Activated naive CD8-positive, alpha-beta T cell treated with anti-CD3 and anti-CD28 coated beads, Interleukin-2, amount 10 ng/mL, durations not matched to agents 7 days and 5 days (primary cell): ENCODE results near the gene MT1M. TPM values are rescaled to one million over a fixed set of nuclear protein-coding genes. Genes with fewer than 3 reads are reported as not detected.

Source experiments
- ATAC-seq: fragments of 150-1000 bp; cut with Tn5 transposase; one replicate; pipeline ENCODE4 v1.10.0; 2021; ENCODE audit warnings: low read depth, moderate library complexity
- POLR2A ChIA-PET: fragments of 350-600 bp; sonication (Branson Sonifier 250); formaldehyde crosslinking; loops from one replicate; lab custom pipeline; 2021; ENCODE audit warnings: antibody characterized with exemption; lab: Charles Lee
- DNase-seq: peaks from one replicate; pipeline ENCODE4 v3.0.0; 2021
- H3K27ac Mint-ChIP-seq: one replicate; pipeline ENCODE4 v1.8.0; 2022; ENCODE audit warnings: mild to moderate bottlenecking, mixed read lengths
- H3K27me3 Mint-ChIP-seq: one replicate; pipeline ENCODE4 v1.8.0; 2022; ENCODE audit warnings: mild to moderate bottlenecking, moderate library complexity, mixed read lengths
- H3K36me3 Mint-ChIP-seq: one replicate; pipeline ENCODE4 v1.8.0; 2021; ENCODE audit warnings: mild to moderate bottlenecking, mixed read lengths
- H3K4me1 Mint-ChIP-seq: one replicate; pipeline ENCODE4 v1.8.0; 2021; ENCODE audit warnings: mixed read lengths
- H3K4me3 Mint-ChIP-seq: one replicate; pipeline ENCODE4 v1.8.0; 2022; ENCODE audit warnings: mild to moderate bottlenecking, moderate library complexity, mixed read lengths
- H3K9me3 Mint-ChIP-seq: one replicate; pipeline ENCODE4 v1.8.0; 2021; ENCODE audit warnings: mixed read lengths
- total RNA-seq, 2 experiments: library from RNA; stranded (reverse); gene quantifications; one replicate each; pipeline ENCODE4 v1.2.3, GENCODE V29; 2021

The MT1M gene
- total RNA-seq, 2 experiments from 2014 or later = not detected

- Mint-ChIP-seq H3K4me3 (peak overlapping the region; percentile 82), H3K27me3 (peaks cover 90% of the 10 kb centered on the region), H3K4me1 (peaks cover 32% of the 10 kb centered on the region), H3K36me3 (no peaks in the 10 kb centered on the region), H3K9me3 (no peaks in the 10 kb centered on the region), H3K27ac (no peak overlapping the region)
- DNase-seq (peak; percentile 52), ATAC-seq (peak; percentile 20)
- POLR2A ChIA-PET = interaction anchor here (0.6 to 1.0 kb wide), 2 partner anchors 10 to 100 kb away, joined by 3 read pairs; partner anchors contain the start of gene MT1E
Observed at GRCh38 chr16:56635441-56635967, 3.0 kb downstream of the MT1M start.

DNA sequence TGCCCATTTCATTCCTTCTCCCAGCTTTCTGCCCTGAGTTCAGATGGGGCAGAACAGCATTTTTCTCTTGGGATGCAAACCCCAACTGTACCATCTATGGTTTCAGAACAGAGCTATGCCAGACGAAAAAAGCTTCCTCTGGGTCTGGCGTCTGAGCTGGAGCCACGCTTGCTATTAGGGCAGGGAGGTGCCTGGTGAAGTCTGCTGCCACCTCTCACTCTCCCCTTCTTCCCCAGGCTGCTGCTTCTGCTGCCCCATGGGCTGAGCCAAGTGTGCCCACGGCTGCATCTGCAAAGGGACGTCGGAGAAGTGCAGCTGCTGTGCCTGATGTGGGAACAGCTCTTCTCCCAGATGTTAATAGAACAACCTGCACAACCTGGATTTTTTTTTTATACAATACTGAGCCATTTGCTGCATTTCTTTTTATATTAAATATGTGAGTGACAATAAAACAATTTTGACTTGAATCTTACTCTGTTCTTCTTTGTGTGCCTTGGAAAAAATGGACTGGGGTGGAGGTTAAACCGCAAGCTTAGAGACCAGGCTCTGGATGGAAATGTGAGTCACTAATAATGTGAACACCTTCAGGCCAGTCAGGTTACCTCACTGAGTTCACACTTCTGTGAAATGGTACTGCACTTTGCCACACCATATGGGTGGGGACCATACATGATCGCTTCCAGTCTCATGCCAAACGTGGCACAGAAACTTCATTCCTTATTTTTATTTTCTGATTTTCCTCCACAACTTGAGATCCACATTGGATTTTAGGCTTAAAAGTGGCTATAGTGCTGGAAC is 4.4 kb downstream of the MT1M start:
- Mint-ChIP-seq H3K4me3 (no peak overlapping the region), H3K9me3 (no peaks in the 10 kb centered on the region), H3K36me3 (no peaks in the 10 kb centered on the region), H3K4me1 (peaks cover 30% of the 10 kb centered on the region), H3K27ac (no peak overlapping the region), H3K27me3 (peaks cover 87% of the 10 kb centered on the region)
- POLR2A ChIA-PET = interaction anchor here (1.2 kb wide), 1 partner anchor 11 kb away, joined by 6 read pairs; the partner anchor contains the start of gene MT1E
- DNase-seq (no peak), ATAC-seq (no peak)

GRCh38 chr16:56637814-56638750 is 5.6 kb downstream of the MT1M start, which contains the start of gene MT1A:
Gene MT1A (plus strand): TSS chr16:56638666. CDS start chr16:56638739, 73 bp downstream.
- POLR2A ChIA-PET = no interaction called here
- no peaks in the 10 kb centered on the region for H3K36me3 Mint-ChIP-seq
- H3K27ac Mint-ChIP-seq = no peak within 1 kb of the TSS
- peaks cover 32% of the 10 kb centered on the region for H3K4me1 Mint-ChIP-seq
- peak within 1 kb of the TSS; percentile 74 for H3K4me3 Mint-ChIP-seq
- H3K27me3 Mint-ChIP-seq = peaks cover 79% of the 10 kb centered on the region
- ATAC-seq = peak; percentile 32
- H3K9me3 Mint-ChIP-seq = no peaks in the 10 kb centered on the region
- DNase-seq = peak; percentile 51

DNA sequence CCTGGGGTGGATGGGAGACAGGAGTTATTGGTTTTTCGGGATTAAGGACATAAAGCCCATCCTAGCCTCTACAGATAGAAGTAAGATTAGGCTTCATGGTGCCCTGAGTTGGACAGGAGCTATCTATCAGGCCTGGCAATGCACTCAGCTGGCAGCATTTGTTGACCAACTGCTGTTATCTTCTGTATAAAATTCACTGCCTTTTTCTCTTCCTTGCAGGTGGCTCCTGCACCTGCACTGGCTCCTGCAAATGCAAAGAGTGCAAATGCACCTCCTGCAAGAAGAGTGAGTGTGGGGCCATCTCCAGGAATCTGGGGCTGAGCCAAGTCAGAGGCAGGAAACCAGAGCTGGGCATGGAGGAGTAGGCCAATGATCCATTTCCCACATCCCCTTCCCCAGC is 6.6 kb downstream of the MT1M start:
- H3K9me3 Mint-ChIP-seq = no peaks in the 10 kb centered on the region
- DNase-seq (no peak), ATAC-seq (no peak)
- peaks cover 39% of the 10 kb centered on the region for H3K4me1 Mint-ChIP-seq
- no peak overlapping the region for H3K27ac Mint-ChIP-seq
- no peak overlapping the region for H3K4me3 Mint-ChIP-seq
- H3K27me3 Mint-ChIP-seq = peaks cover 71% of the 10 kb centered on the region
- no peaks in the 10 kb centered on the region for H3K36me3 Mint-ChIP-seq
- POLR2A ChIA-PET = no interaction called here

GRCh38 chr16:56640076-56640475 is 7.6 kb downstream of the MT1M start:
- Mint-ChIP-seq H3K36me3 (no peaks in the 10 kb centered on the region), H3K4me1 (peaks cover 38% of the 10 kb centered on the region), H3K27me3 (peaks cover 71% of the 10 kb centered on the region), H3K9me3 (no peaks in the 10 kb centered on the region), H3K27ac (no peak overlapping the region), H3K4me3 (no peak overlapping the region)
- DNase-seq (no peak), ATAC-seq (no peak)
- POLR2A ChIA-PET = interaction anchor here (0.9 kb wide), 1 partner anchor 23 kb away, joined by 4 read pairs; no protein-coding TSS in a partner anchor

DNA sequence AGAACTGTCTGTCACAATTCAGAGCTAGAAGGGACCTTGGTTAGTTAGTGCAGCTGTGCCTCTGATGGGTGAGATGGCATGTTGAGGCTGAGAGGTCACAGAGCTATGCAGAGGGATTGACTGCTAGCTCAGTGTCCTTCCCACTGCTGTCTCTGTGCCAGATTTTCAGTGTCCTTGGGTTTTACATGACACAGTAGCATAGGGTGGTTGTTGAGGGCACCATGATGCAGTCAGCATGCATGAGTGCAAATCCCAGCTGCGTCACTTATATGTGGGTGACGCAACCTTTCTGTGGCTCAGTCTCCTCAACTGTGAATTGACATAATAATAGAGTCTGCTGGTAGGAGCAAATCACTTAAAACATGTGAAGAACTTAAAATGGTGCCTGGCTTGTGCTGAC is 8.7 kb downstream of the MT1M start:
- Mint-ChIP-seq H3K4me1 (peaks cover 31% of the 10 kb centered on the region), H3K27ac (no peak overlapping the region), H3K36me3 (no peaks in the 10 kb centered on the region), H3K4me3 (no peak overlapping the region), H3K27me3 (peaks cover 70% of the 10 kb centered on the region), H3K9me3 (no peaks in the 10 kb centered on the region)
- DNase-seq = no peak
- ATAC-seq = no peak
- POLR2A ChIA-PET = no interaction called here

GRCh38 chr16:56643080-56643778 is 10.8 kb downstream of the MT1M start:
- H3K4me3 Mint-ChIP-seq = peak overlapping the region; percentile 68
- DNase-seq = peak; percentile 85
- H3K4me1 Mint-ChIP-seq = peaks cover 18% of the 10 kb centered on the region
- H3K27ac Mint-ChIP-seq = peak overlapping the region; percentile 34
- ATAC-seq = peak; percentile 100
- H3K9me3 Mint-ChIP-seq = no peaks in the 10 kb centered on the region
- no peaks in the 10 kb centered on the region for H3K36me3 Mint-ChIP-seq
- H3K27me3 Mint-ChIP-seq = peaks cover 63% of the 10 kb centered on the region
- POLR2A ChIA-PET = interaction anchor here (0.8 to 1.7 kb wide), 7 partner anchors 13 to 59 kb away, joined by 5 to 11 read pairs (median 6); partner anchors contain the start of genes MT1E, MT1F and MT1X

DNA sequence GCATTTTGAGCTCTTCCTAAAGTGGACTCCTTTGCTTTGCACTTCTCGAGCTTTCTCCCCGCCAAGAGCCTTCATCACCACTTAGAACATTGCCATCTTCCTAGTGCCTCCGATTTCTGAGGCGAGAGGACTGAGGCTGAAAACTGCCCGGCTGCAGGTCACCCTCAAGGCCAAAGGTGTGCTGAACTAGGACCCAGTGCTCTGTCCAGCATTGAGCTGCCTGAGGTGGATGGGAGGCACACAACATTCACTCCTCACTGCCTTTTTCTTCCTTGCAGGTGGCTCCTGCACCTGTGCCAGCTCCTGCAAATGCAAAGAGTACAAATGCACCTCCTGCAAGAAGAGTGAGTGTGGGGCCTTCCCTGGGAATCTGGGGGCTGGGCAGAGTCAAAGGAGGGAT is 11.4 kb downstream of the MT1M start:
- H3K27ac Mint-ChIP-seq = peak overlapping the region; percentile 26

DNA sequence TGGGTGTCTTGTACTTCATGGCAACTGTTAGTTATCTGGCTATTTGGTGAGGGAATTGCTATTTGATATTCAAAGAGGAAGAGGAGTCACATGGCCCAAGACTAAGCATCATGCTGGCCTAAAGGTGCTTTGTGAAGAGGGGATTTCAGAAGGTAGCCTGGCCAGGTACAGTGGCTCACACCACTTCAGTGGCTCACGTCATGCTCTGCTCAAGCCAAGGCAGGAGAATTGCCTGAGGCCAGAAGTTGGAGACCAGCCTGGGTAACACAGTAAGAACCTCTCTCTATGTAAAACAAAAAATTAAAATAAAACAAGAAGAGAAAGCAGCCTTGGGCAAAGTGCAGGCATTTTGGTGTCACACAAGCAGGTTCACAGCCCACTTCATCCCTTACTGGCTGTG is 12.9 kb downstream of the MT1M start:
- H3K4me3 Mint-ChIP-seq = no peak overlapping the region
- H3K36me3 Mint-ChIP-seq = no peaks in the 10 kb centered on the region
- POLR2A ChIA-PET = no interaction called here
- H3K27ac Mint-ChIP-seq = no peak overlapping the region
- DNase-seq (no peak), ATAC-seq (no peak)
- H3K9me3 Mint-ChIP-seq = no peaks in the 10 kb centered on the region
- H3K27me3 Mint-ChIP-seq = peaks cover 53% of the 10 kb centered on the region
- H3K4me1 Mint-ChIP-seq = peaks cover 17% of the 10 kb centered on the region

More for the DNA sequence above, 11.4 kb downstream of the MT1M start:
- DNase-seq (no peak), ATAC-seq (peak; percentile 1)
- peaks cover 64% of the 10 kb centered on the region for H3K27me3 Mint-ChIP-seq
- no peaks in the 10 kb centered on the region for H3K9me3 Mint-ChIP-seq
- peak overlapping the region; percentile 68 for H3K4me3 Mint-ChIP-seq
- H3K36me3 Mint-ChIP-seq = no peaks in the 10 kb centered on the region
- peaks cover 17% of the 10 kb centered on the region for H3K4me1 Mint-ChIP-seq
- POLR2A ChIA-PET = interaction anchor here (0.8 to 1.7 kb wide), 7 partner anchors 13 to 58 kb away, joined by 5 to 11 read pairs (median 6); partner anchors contain the start of genes MT1E, MT1F and MT1X

- Mint-ChIP-seq H3K9me3 (no peaks in the 10 kb centered on the region), H3K27me3 (peaks cover 48% of the 10 kb centered on the region), H3K4me3 (no peak overlapping the region), H3K27ac (no peak overlapping the region), H3K4me1 (peaks cover 17% of the 10 kb centered on the region), H3K36me3 (no peaks in the 10 kb centered on the region)
- DNase-seq (no peak), ATAC-seq (no peak)
- POLR2A ChIA-PET = interaction anchor here (1.1 kb wide), 1 partner anchor 11 kb away, joined by 3 read pairs; no protein-coding TSS in a partner anchor
Observed at GRCh38 chr16:56645838-56646237, 13.4 kb downstream of the MT1M start.

GRCh38 chr16:56647641-56648431 is 15.4 kb downstream of the MT1M start:
- H3K27me3 Mint-ChIP-seq = peaks cover 48% of the 10 kb centered on the region
- no peak overlapping the region for H3K27ac Mint-ChIP-seq
- no peak overlapping the region for H3K4me3 Mint-ChIP-seq
- ATAC-seq = no peak
- POLR2A ChIA-PET = no interaction called here
- H3K9me3 Mint-ChIP-seq = no peaks in the 10 kb centered on the region
- no peaks in the 10 kb centered on the region for H3K36me3 Mint-ChIP-seq
- peaks cover 13% of the 10 kb centered on the region for H3K4me1 Mint-ChIP-seq
- DNase-seq = no peak

DNA sequence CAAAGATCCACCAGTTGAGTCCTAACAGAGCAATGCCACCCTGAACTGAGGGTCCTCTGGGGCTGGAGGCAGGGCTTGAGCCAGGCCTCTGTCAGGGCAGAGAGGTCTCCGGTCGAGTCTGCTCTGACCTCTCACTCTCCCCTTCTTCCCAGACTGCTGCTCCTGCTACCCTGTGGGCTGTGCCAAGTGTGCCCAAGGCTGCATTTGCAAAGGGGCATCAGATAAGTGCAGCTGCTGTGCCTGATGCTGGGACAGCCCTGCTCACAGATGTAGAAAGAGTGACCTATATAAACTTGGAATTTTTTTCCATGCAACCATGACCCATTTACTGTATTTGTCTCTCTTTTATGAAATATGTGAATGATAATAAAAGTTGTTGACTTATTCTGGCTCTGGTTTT is 16.8 kb downstream of the MT1M start:
- Mint-ChIP-seq H3K27me3 (peaks cover 44% of the 10 kb centered on the region), H3K4me3 (no peak overlapping the region)

More for the DNA sequence above, 16.8 kb downstream of the MT1M start:
- peaks cover 1% of the 10 kb centered on the region for H3K4me1 Mint-ChIP-seq
- no peaks in the 10 kb centered on the region for H3K36me3 Mint-ChIP-seq
- DNase-seq = no peak
- no peak for ATAC-seq
- H3K9me3 Mint-ChIP-seq = no peaks in the 10 kb centered on the region
- no peak overlapping the region for H3K27ac Mint-ChIP-seq
- POLR2A ChIA-PET = no interaction called here
